ENCODE data around the gene KCNQ2. TPM values are rescaled to one million over a fixed set of nuclear protein-coding genes. Genes with fewer than 3 reads are reported as not detected.
A peak's percentile ranks its signal among the peaks of the same experiment; 100 is the strongest.

Gene KCNQ2
- total RNA-seq, 1 experiment from 2014 or later = 0.25 TPM

- Histone ChIP-seq H3K9me3 (peaks cover 10% of the 10 kb centered on the region), H3K27me3 (replicated peaks; ENCODE audit: control insufficient read depth, insufficient read depth, low read length) (peaks cover 18% of the 10 kb centered on the region), H3K36me3 (ENCODE audit: control insufficient read depth, insufficient read depth, low read length) (no peaks in the 10 kb centered on the region), H3K4me1 (no peaks in the 10 kb centered on the region), H3K4me3 (ENCODE audit: low read depth, low read length) (no peak overlapping the region)
- no peak for DNase-seq
- Mint-ChIP-seq H3K36me3 (ENCODE audit: insufficient read depth, unreplicated experiment) (peaks cover 5% of the 10 kb centered on the region), H3K9me3 (ENCODE audit: unreplicated experiment) (peaks cover 6% of the 10 kb centered on the region), H3K4me1 (ENCODE audit: low read depth, unreplicated experiment) (no peaks in the 10 kb centered on the region), H3K4me3 (ENCODE audit: unreplicated experiment) (no peak overlapping the region), H3K27ac (ENCODE audit: unreplicated experiment) (no peak overlapping the region), H3K27me3 (ENCODE audit: insufficient read depth, unreplicated experiment) (peaks cover 68% of the 10 kb centered on the region)
- CTCF ChIA-PET = interaction anchor here (0.5 kb wide), 1 partner anchor 76 kb away, joined by 3 read pairs; no protein-coding TSS in a partner anchor
- BruUV-seq (replicated peaks) = no TSS peak
- TF ChIP-seq, protein P1, sequence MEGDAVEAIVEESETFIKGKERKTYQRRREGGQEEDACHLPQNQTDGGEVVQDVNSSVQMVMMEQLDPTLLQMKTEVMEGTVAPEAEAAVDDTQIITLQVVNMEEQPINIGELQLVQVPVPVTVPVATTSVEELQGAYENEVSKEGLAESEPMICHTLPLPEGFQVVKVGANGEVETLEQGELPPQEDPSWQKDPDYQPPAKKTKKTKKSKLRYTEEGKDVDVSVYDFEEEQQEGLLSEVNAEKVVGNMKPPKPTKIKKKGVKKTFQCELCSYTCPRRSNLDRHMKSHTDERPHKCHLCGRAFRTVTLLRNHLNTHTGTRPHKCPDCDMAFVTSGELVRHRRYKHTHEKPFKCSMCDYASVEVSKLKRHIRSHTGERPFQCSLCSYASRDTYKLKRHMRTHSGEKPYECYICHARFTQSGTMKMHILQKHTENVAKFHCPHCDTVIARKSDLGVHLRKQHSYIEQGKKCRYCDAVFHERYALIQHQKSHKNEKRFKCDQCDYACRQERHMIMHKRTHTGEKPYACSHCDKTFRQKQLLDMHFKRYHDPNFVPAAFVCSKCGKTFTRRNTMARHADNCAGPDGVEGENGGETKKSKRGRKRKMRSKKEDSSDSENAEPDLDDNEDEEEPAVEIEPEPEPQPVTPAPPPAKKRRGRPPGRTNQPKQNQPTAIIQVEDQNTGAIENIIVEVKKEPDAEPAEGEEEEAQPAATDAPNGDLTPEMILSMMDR (IDR thresholded peaks at IDR 0.05; ENCODE audit: insufficient read depth in 1 of 2, low read depth in 1 of 2, low read length in 1 of 2, severe bottlenecking in 1 of 2, unreplicated experiment in 1 of 2) = no peak
- POLR2A ChIA-PET = no interaction called here
- intact Hi-C loops (cut with micrococcal nuclease; ENCODE audit: unreplicated experiment) = no loop called here
Measured at GRCh38 chr20:63420359-63421093, 51.9 kb downstream of the KCNQ2 start.

DNA sequence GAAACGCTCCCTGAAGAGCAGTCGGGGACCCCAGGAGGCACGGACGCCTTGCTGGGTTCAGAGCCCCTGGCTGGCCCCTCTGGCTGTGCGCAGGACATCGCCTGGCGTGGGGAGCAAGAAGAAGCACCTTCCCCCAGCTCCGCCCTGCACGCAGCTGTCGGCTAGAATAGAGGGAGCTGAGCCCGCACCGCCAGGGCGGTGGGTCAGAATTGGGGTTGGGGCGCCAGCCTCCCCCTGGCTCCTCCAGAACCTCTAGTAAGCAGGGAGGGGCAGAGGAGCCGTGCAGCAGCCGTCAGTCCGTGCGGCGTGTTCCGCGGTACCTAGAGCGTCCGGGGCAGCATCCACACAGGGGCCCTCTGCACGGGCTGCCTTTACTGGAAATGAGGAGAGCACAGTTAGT is 53.2 kb downstream of the KCNQ2 start:
- Mint-ChIP-seq H3K9me3 (ENCODE audit: unreplicated experiment) (no peaks in the 10 kb centered on the region), H3K36me3 (ENCODE audit: insufficient read depth, unreplicated experiment) (peaks cover 5% of the 10 kb centered on the region), H3K4me1 (ENCODE audit: low read depth, unreplicated experiment) (no peaks in the 10 kb centered on the region), H3K27ac (ENCODE audit: unreplicated experiment) (no peak overlapping the region), H3K4me3 (ENCODE audit: unreplicated experiment) (no peak overlapping the region), H3K27me3 (ENCODE audit: insufficient read depth, unreplicated experiment) (peaks cover 66% of the 10 kb centered on the region)
- H3K4me1 ChIP-seq = no peaks in the 10 kb centered on the region
- intact Hi-C loops (cut with micrococcal nuclease; ENCODE audit: unreplicated experiment) = no loop called here
- H3K9me3 ChIP-seq = peaks cover under 1% of the 10 kb centered on the region; the same call in 1 of the 2 replicates
- no peaks in the 10 kb centered on the region for H3K36me3 ChIP-seq (ENCODE audit: control insufficient read depth, insufficient read depth, low read length)
- POLR2A ChIA-PET = no interaction called here
- TF ChIP-seq, protein P1 (IDR thresholded peaks at IDR 0.05; ENCODE audit: insufficient read depth in 1 of 2, low read depth in 1 of 2, low read length in 1 of 2, severe bottlenecking in 1 of 2, unreplicated experiment in 1 of 2) = no peak
- no peak for DNase-seq
- CTCF ChIA-PET = interaction anchor here (0.6 kb wide), 1 partner anchor 221 kb away, joined by 3 read pairs; no protein-coding TSS in a partner anchor
- no TSS peak for BruUV-seq (replicated peaks)
- H3K4me3 ChIP-seq (ENCODE audit: low read depth, low read length) = no peak overlapping the region
- peaks cover 19% of the 10 kb centered on the region for H3K27me3 ChIP-seq (replicated peaks; ENCODE audit: control insufficient read depth, insufficient read depth, low read length)

GRCh38 chr20:63418617-63419016 is 53.8 kb downstream of the KCNQ2 start:
- no peaks in the 10 kb centered on the region for H3K4me1 ChIP-seq
- no peak for DNase-seq
- peaks cover 64% of the 10 kb centered on the region for H3K27me3 Mint-ChIP-seq (ENCODE audit: insufficient read depth, unreplicated experiment)
- H3K9me3 Mint-ChIP-seq (ENCODE audit: unreplicated experiment) = no peaks in the 10 kb centered on the region
- H3K27ac Mint-ChIP-seq (ENCODE audit: unreplicated experiment) = no peak overlapping the region
- no peaks in the 10 kb centered on the region for H3K9me3 ChIP-seq
- H3K36me3 ChIP-seq (ENCODE audit: control insufficient read depth, insufficient read depth, low read length) = no peaks in the 10 kb centered on the region
- no peak overlapping the region for H3K4me3 Mint-ChIP-seq (ENCODE audit: unreplicated experiment)
- intact Hi-C loops (cut with micrococcal nuclease; ENCODE audit: unreplicated experiment) = no loop called here
- POLR2A ChIA-PET = no interaction called here
- TF ChIP-seq, protein P1 (IDR thresholded peaks at IDR 0.05; ENCODE audit: insufficient read depth in 1 of 2, low read depth in 1 of 2, low read length in 1 of 2, severe bottlenecking in 1 of 2, unreplicated experiment in 1 of 2) = peak in 1 of 2 experiments; percentile 1
- H3K4me3 ChIP-seq (ENCODE audit: low read depth, low read length) = no peak overlapping the region
- H3K36me3 Mint-ChIP-seq (ENCODE audit: insufficient read depth, unreplicated experiment) = peaks cover 5% of the 10 kb centered on the region
- no peaks in the 10 kb centered on the region for H3K4me1 Mint-ChIP-seq (ENCODE audit: low read depth, unreplicated experiment)
- BruUV-seq (replicated peaks) = no TSS peak
- CTCF ChIA-PET = interaction anchor here (0.6 to 1.0 kb wide), 2 partner anchors 18 to 220 kb away, joined by 3 to 7 read pairs; no protein-coding TSS in a partner anchor
- peaks cover 23% of the 10 kb centered on the region for H3K27me3 ChIP-seq (replicated peaks; ENCODE audit: control insufficient read depth, insufficient read depth, low read length)

Measured in Caco-2 (cell line).